EL (cell line): ENCODE results near the gene SESN3.
"Not testable (repeated sequence)": the region's sequence is repeated elsewhere in the genome, so short reads cannot be mapped to it uniquely, and the experiment has no call there.

Experiments used
- DNase-seq: peaks from one replicate; pipeline ENCODE4 v3.0.0-alpha.2; 2016

The SESN3 gene

GRCh38 chr11:95231127-95231880, at the start of gene SESN3:
TSS of gene SESN3 (minus strand) at chr11:95231202. CDS start at chr11:95230860, 342 bp downstream.
- DNase-seq, result peak; percentile 91

- DNase-seq, result no peak
Measured at GRCh38 chr11:95279921-95280868, 49.2 kb upstream of the SESN3 start.

GRCh38 chr11:95277868-95278267, 46.9 kb upstream of the SESN3 start:
- no peak for DNase-seq

GRCh38 chr11:95276139-95276538, 45.1 kb upstream of the SESN3 start:
- no peak for DNase-seq

GRCh38 chr11:95273618-95274017, 42.6 kb upstream of the SESN3 start:
- DNase-seq, result not testable (repeated sequence)

- DNase-seq, result no peak
Measured at GRCh38 chr11:95269036-95269819, 38.2 kb upstream of the SESN3 start.

- DNase-seq, result no peak
Measured at GRCh38 chr11:95268391-95268790, 37.4 kb upstream of the SESN3 start.

GRCh38 chr11:95267601-95268213, 36.7 kb upstream of the SESN3 start:
- no peak for DNase-seq

- no peak for DNase-seq
Measured at GRCh38 chr11:95266751-95267374, 35.9 kb upstream of the SESN3 start.

GRCh38 chr11:95264881-95265280, 33.9 kb upstream of the SESN3 start:
- no peak for DNase-seq

GRCh38 chr11:95262994-95263765, 32.2 kb upstream of the SESN3 start:
- DNase-seq, result no peak

- no peak for DNase-seq
Measured at GRCh38 chr11:95257456-95257971, 26.5 kb upstream of the SESN3 start.

- DNase-seq, result no peak
Measured at GRCh38 chr11:95256321-95256779, 25.3 kb upstream of the SESN3 start.

- DNase-seq, result no peak
Measured at GRCh38 chr11:95255251-95256145, 24.5 kb upstream of the SESN3 start.

GRCh38 chr11:95254716-95255115, 23.7 kb upstream of the SESN3 start:
- no peak for DNase-seq

- peak; percentile 70 for DNase-seq
Measured at GRCh38 chr11:95254131-95254704, 23.2 kb upstream of the SESN3 start.

- DNase-seq, result no peak
Measured at GRCh38 chr11:95253141-95253540, 22.1 kb upstream of the SESN3 start.

- no peak for DNase-seq
Measured at GRCh38 chr11:95252586-95252985, 21.6 kb upstream of the SESN3 start.

GRCh38 chr11:95251896-95252295, 20.9 kb upstream of the SESN3 start:
- DNase-seq, result not testable (repeated sequence)
